ENCODE data around the gene SPATC1L.
"Not testable (repeated sequence)": the region's sequence is repeated elsewhere in the genome, so short reads cannot be mapped to it uniquely, and the experiment has no call there.

Gene SPATC1L

DNA sequence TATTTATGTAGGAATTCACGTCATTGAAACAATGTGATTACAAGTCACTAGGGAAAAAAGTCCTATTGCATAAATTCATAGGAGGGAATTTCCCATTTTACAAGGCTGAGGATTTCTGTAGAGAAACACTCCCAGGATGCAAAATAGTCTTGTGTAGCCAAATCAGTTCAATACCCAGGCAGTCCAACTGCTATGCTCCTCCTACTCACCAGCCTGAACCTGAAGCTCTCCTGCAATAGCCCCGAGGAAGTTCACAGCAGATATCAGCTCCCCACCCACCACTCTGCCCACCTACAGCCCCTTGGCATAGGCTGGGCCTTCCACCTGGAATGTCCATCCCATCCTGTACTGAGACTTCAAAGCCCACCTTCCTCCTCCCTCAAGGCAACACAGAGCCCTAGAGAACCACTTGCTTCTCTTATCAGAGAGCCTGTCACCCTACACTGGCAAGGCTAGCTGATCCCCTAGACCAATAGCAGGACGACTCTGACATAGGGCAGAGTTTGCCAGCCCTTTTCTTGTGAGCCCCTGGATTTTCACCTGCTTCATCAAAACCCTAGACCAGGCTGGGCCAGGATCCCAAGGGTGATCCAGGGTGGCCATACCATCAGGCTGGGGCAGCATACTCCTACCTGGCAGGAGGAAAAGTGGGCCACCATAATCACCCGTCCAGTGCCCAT, 42.8 kb upstream of the SPATC1L start:
- no peaks in the 10 kb centered on the region for H3K27me3 ChIP-seq (replicated peaks in 2 of 5; ENCODE audit: control insufficient read depth in 4 of 5, insufficient read depth in 5 of 5, low read length in 4 of 5)
- ChIA-PET CTCF (interaction anchor here (0.6 to 1.1 kb wide), 4 partner anchors 11 to 83 kb away, joined by 3 to 4 read pairs (median 4); no protein-coding TSS in a partner anchor), POLR2A (interaction anchor here (0.8 kb wide), 1 partner anchor 57 kb away, joined by 3 read pairs; no protein-coding TSS in a partner anchor)
- 88% methylated on average over 3 of the region's 4 CpGs for WGBS (ENCODE audit: insufficient coverage)
- H3K36me3 ChIP-seq (ENCODE audit: control insufficient read depth in 4 of 4, insufficient read depth in 4 of 4, low read length in 3 of 4), result peaks cover under 1 to 38% (median 11%) of the 10 kb centered on the region in 4 experiments
- H3K4me3 ChIP-seq (ENCODE audit: control insufficient read depth in 1 of 7, extremely low read depth in 1 of 7, insufficient read depth in 4 of 7, low read depth in 2 of 7, low read length in 6 of 7), result peak overlapping the region in 5 of 7 experiments; percentile 80 to 94 (median 85)
- no peak overlapping the region for H3K27ac ChIP-seq (ENCODE audit: insufficient read depth in 1 of 2, low read depth in 1 of 2, low read length in 2 of 2, poor library complexity in 1 of 2, severe bottlenecking in 2 of 2)
- peaks cover 0 to 35% (median 26%) of the 10 kb centered on the region in 4 experiments for H3K4me1 ChIP-seq (ENCODE audit: control extremely low read depth in 1 of 4, control insufficient read depth in 4 of 4, insufficient read depth in 4 of 4, low read length in 3 of 4)
- no peak for DNase-seq
- H3K9me3 ChIP-seq (ENCODE audit: control extremely low read depth in 1 of 5, control insufficient read depth in 4 of 5, insufficient read depth in 2 of 5, low read depth in 1 of 5, low read length in 4 of 5), result peaks cover 0 to 10% (median 0%) of the 10 kb centered on the region in 5 experiments

GRCh38 chr21:46226146-46226545, 41.9 kb upstream of the SPATC1L start:
- CTCF ChIA-PET, result interaction anchor here (1.7 kb wide), 1 partner anchor 14 kb away, joined by 8 read pairs; no protein-coding TSS in a partner anchor
- DNase-seq, result no peak
- POLR2A ChIA-PET, result no interaction called here

GRCh38 chr21:46223661-46224060, 39.4 kb upstream of the SPATC1L start:
- H3K4me3 ChIP-seq (ENCODE audit: control insufficient read depth in 1 of 7, extremely low read depth in 1 of 7, insufficient read depth in 4 of 7, low read depth in 2 of 7, low read length in 6 of 7); H3K9me3 ChIP-seq (ENCODE audit: control extremely low read depth in 1 of 5, control insufficient read depth in 4 of 5, insufficient read depth in 2 of 5, low read depth in 1 of 5, low read length in 4 of 5); POLR2A ChIA-PET; H3K27me3 ChIP-seq (replicated peaks in 2 of 5; ENCODE audit: control insufficient read depth in 4 of 5, insufficient read depth in 5 of 5, low read length in 4 of 5); CTCF ChIA-PET; H3K27ac ChIP-seq (ENCODE audit: insufficient read depth in 1 of 2, low read depth in 1 of 2, low read length in 2 of 2, poor library complexity in 1 of 2, severe bottlenecking in 2 of 2); DNase-seq: not testable (repeated sequence)
- H3K36me3 ChIP-seq (ENCODE audit: control insufficient read depth in 4 of 4, insufficient read depth in 4 of 4, low read length in 3 of 4), result peaks cover 0 to 47% (median 23%) of the 10 kb centered on the region in 4 experiments
- H3K4me1 ChIP-seq (ENCODE audit: control extremely low read depth in 1 of 4, control insufficient read depth in 4 of 4, insufficient read depth in 4 of 4, low read length in 3 of 4), result peaks cover 0 to 24% (median 15%) of the 10 kb centered on the region in 4 experiments
- WGBS (ENCODE audit: insufficient coverage), result 97% methylated on average over 14 of the region's 18 CpGs

More at GRCh38 chr21:46226146-46226545, 41.9 kb upstream of the SPATC1L start:
- H3K27ac ChIP-seq (ENCODE audit: insufficient read depth in 1 of 2, low read depth in 1 of 2, low read length in 2 of 2, poor library complexity in 1 of 2, severe bottlenecking in 2 of 2), result no peak overlapping the region
- H3K9me3 ChIP-seq (ENCODE audit: control extremely low read depth in 1 of 5, control insufficient read depth in 4 of 5, insufficient read depth in 2 of 5, low read depth in 1 of 5, low read length in 4 of 5), result peaks cover 0 to 5% (median 0%) of the 10 kb centered on the region in 5 experiments
- no peaks in the 10 kb centered on the region for H3K27me3 ChIP-seq (replicated peaks in 2 of 5; ENCODE audit: control insufficient read depth in 4 of 5, insufficient read depth in 5 of 5, low read length in 4 of 5)
- peaks cover 0 to 35% (median 26%) of the 10 kb centered on the region in 4 experiments for H3K4me1 ChIP-seq (ENCODE audit: control extremely low read depth in 1 of 4, control insufficient read depth in 4 of 4, insufficient read depth in 4 of 4, low read length in 3 of 4)
- H3K4me3 ChIP-seq (ENCODE audit: control insufficient read depth in 1 of 7, extremely low read depth in 1 of 7, insufficient read depth in 4 of 7, low read depth in 2 of 7, low read length in 6 of 7), result peak overlapping the region in 1 of 7 experiments; percentile 94
- peaks cover 0 to 38% (median 11%) of the 10 kb centered on the region in 4 experiments for H3K36me3 ChIP-seq (ENCODE audit: control insufficient read depth in 4 of 4, insufficient read depth in 4 of 4, low read length in 3 of 4)
- WGBS (ENCODE audit: insufficient coverage), result 92% methylated on average over 1 of the region's 1 CpG

- no peak overlapping the region for H3K27ac ChIP-seq (ENCODE audit: insufficient read depth in 1 of 2, low read depth in 1 of 2, low read length in 2 of 2, poor library complexity in 1 of 2, severe bottlenecking in 2 of 2)
- POLR2A ChIA-PET, result no interaction called here
- no peak overlapping the region for H3K4me3 ChIP-seq (ENCODE audit: control insufficient read depth in 1 of 7, extremely low read depth in 1 of 7, insufficient read depth in 4 of 7, low read depth in 2 of 7, low read length in 6 of 7)
- CTCF ChIA-PET, result interaction anchor here (1.0 kb wide), 1 partner anchor 23 kb away, joined by 3 read pairs; no protein-coding TSS in a partner anchor
- DNase-seq, result no peak
- no peaks in the 10 kb centered on the region for H3K27me3 ChIP-seq (replicated peaks in 2 of 5; ENCODE audit: control insufficient read depth in 4 of 5, insufficient read depth in 5 of 5, low read length in 4 of 5)
- 100% methylated on average over 3 of the region's 7 CpGs for WGBS (ENCODE audit: insufficient coverage)
- no peaks in the 10 kb centered on the region for H3K9me3 ChIP-seq (ENCODE audit: control extremely low read depth in 1 of 5, control insufficient read depth in 4 of 5, insufficient read depth in 2 of 5, low read depth in 1 of 5, low read length in 4 of 5)
- peaks cover 0 to 22% (median 14%) of the 10 kb centered on the region in 4 experiments for H3K4me1 ChIP-seq (ENCODE audit: control extremely low read depth in 1 of 4, control insufficient read depth in 4 of 4, insufficient read depth in 4 of 4, low read length in 3 of 4)
- H3K36me3 ChIP-seq (ENCODE audit: control insufficient read depth in 4 of 4, insufficient read depth in 4 of 4, low read length in 3 of 4), result peaks cover 0 to 48% (median 23%) of the 10 kb centered on the region in 4 experiments
Observed at GRCh38 chr21:46223217-46223616, 39.0 kb upstream of the SPATC1L start.

GRCh38 chr21:46222436-46223116, 38.3 kb upstream of the SPATC1L start:
- WGBS (ENCODE audit: insufficient coverage), result 97% methylated on average over 8 of the region's 11 CpGs
- ChIA-PET CTCF (interaction anchor here (0.7 to 1.0 kb wide), 2 partner anchors 24 to 1076 kb away, joined by 3 read pairs; no protein-coding TSS in a partner anchor), POLR2A (no interaction called here)
- H3K27ac ChIP-seq (ENCODE audit: insufficient read depth in 1 of 2, low read depth in 1 of 2, low read length in 2 of 2, poor library complexity in 1 of 2, severe bottlenecking in 2 of 2), result no peak overlapping the region
- peaks cover 0 to 53% (median 23%) of the 10 kb centered on the region in 4 experiments for H3K36me3 ChIP-seq (ENCODE audit: control insufficient read depth in 4 of 4, insufficient read depth in 4 of 4, low read length in 3 of 4)
- no peaks in the 10 kb centered on the region for H3K9me3 ChIP-seq (ENCODE audit: control extremely low read depth in 1 of 5, control insufficient read depth in 4 of 5, insufficient read depth in 2 of 5, low read depth in 1 of 5, low read length in 4 of 5)
- H3K4me3 ChIP-seq (ENCODE audit: control insufficient read depth in 1 of 7, extremely low read depth in 1 of 7, insufficient read depth in 4 of 7, low read depth in 2 of 7, low read length in 6 of 7), result no peak overlapping the region
- DNase-seq, result no peak
- H3K4me1 ChIP-seq (ENCODE audit: control extremely low read depth in 1 of 4, control insufficient read depth in 4 of 4, insufficient read depth in 4 of 4, low read length in 3 of 4), result peaks cover 0 to 20% (median 8%) of the 10 kb centered on the region in 4 experiments
- H3K27me3 ChIP-seq (replicated peaks in 2 of 5; ENCODE audit: control insufficient read depth in 4 of 5, insufficient read depth in 5 of 5, low read length in 4 of 5), result no peaks in the 10 kb centered on the region

DNA sequence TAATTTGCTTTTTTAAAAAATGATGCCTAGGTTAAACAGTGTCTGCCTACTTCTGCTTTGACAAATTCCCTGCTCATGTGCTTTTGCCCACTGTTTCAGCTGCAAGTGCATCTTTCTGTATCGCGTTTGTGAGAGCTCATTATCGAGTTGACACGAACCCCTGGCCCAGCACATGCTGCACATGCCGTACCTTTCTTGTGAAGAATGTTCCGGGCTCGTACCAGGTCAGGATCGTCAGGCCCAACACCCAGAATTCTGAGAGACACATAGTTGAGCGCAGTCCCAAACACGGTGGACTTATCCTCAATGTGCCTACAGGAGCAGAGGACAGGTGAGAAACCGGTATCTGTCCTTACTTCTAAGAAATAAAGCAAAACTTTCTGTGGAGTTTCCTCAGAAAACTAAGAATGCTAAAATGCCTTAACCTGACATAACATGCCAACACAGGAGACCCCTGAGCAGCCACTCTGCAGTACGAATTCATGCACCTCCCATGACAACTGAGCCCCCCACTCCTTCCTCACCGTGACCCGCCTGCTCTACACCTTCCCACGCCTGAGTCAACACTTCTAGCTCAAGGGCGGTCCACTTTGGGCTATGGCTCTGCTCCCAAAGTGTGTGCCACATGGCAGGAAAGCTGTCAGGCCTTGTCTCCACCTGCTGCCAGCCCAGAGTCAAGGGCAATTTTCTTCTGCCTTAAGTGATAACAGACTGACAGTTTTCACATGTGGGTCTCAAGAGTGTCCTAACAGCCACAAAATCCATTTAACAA, 37.6 kb upstream of the SPATC1L start:
- Histone ChIP-seq H3K27me3 (replicated peaks in 2 of 5; ENCODE audit: control insufficient read depth in 4 of 5, insufficient read depth in 5 of 5, low read length in 4 of 5) (no peaks in the 10 kb centered on the region), H3K4me3 (ENCODE audit: control insufficient read depth in 1 of 7, extremely low read depth in 1 of 7, insufficient read depth in 4 of 7, low read depth in 2 of 7, low read length in 6 of 7) (no peak overlapping the region), H3K36me3 (ENCODE audit: control insufficient read depth in 4 of 4, insufficient read depth in 4 of 4, low read length in 3 of 4) (peaks cover 0 to 58% (median 25%) of the 10 kb centered on the region in 4 experiments), H3K9me3 (ENCODE audit: control extremely low read depth in 1 of 5, control insufficient read depth in 4 of 5, insufficient read depth in 2 of 5, low read depth in 1 of 5, low read length in 4 of 5) (no peaks in the 10 kb centered on the region), H3K27ac (ENCODE audit: insufficient read depth in 1 of 2, low read depth in 1 of 2, low read length in 2 of 2, poor library complexity in 1 of 2, severe bottlenecking in 2 of 2) (no peak overlapping the region), H3K4me1 (ENCODE audit: control extremely low read depth in 1 of 4, control insufficient read depth in 4 of 4, insufficient read depth in 4 of 4, low read length in 3 of 4) (peaks cover 0 to 13% (median under 1%) of the 10 kb centered on the region in 4 experiments)
- no peak for DNase-seq
- ChIA-PET POLR2A (no interaction called here), CTCF (interaction anchor here (0.7 to 1.0 kb wide), 2 partner anchors 24 to 1075 kb away, joined by 3 read pairs; no protein-coding TSS in a partner anchor)
- 91% methylated on average over 16 of the region's 16 CpGs for WGBS (ENCODE audit: insufficient coverage)
